HG02798 (cell line): ENCODE data around the gene IKZF3.
"Not testable (repeated sequence)": the region's sequence is repeated elsewhere in the genome, so short reads cannot be mapped to it uniquely, and the experiment has no call there.

Experiments
- ATAC-seq: cut with Tn5 transposase; IDR thresholded peaks from one replicate; pipeline ENCODE4 v1.9.1; 2021; ENCODE audit warnings: mild to moderate bottlenecking; ENCODE audit not compliant: unreplicated experiment, poor library complexity

IKZF3 gene

GRCh38 chr17:39787041-39787440 is 77.1 kb downstream of the IKZF3 start:
- ATAC-seq, result no peak

GRCh38 chr17:39782980-39783379 is 81.1 kb downstream of the IKZF3 start:
- ATAC-seq, result no peak

GRCh38 chr17:39782481-39782880 is 81.6 kb downstream of the IKZF3 start:
- no peak for ATAC-seq

GRCh38 chr17:39781861-39782213 is 82.3 kb downstream of the IKZF3 start:
- no peak for ATAC-seq

- no peak for ATAC-seq
Observed at GRCh38 chr17:39781031-39781860, 82.9 kb downstream of the IKZF3 start.

- ATAC-seq, result peak; percentile 64
Observed at GRCh38 chr17:39777534-39778365, 86.4 kb downstream of the IKZF3 start.

GRCh38 chr17:39776252-39776651 is 87.9 kb downstream of the IKZF3 start:
- ATAC-seq, result no peak

GRCh38 chr17:39775031-39775430 is 89.1 kb downstream of the IKZF3 start:
- ATAC-seq, result no peak

- no peak for ATAC-seq
Observed at GRCh38 chr17:39774047-39774446, 90.1 kb downstream of the IKZF3 start.

- no peak for ATAC-seq
Observed at GRCh38 chr17:39772987-39773934, 90.9 kb downstream of the IKZF3 start.

- ATAC-seq, result no peak
Observed at GRCh38 chr17:39772415-39772814, 91.7 kb downstream of the IKZF3 start.

GRCh38 chr17:39769974-39770587 is 94.0 kb downstream of the IKZF3 start:
- ATAC-seq, result peak; percentile 56

- peak; percentile 35 for ATAC-seq
Observed at GRCh38 chr17:39767147-39767546, 97.0 kb downstream of the IKZF3 start.

- ATAC-seq, result no peak
Observed at GRCh38 chr17:39765766-39766165, 98.3 kb downstream of the IKZF3 start.

GRCh38 chr17:39765175-39765574 is 98.9 kb downstream of the IKZF3 start:
- ATAC-seq, result no peak

GRCh38 chr17:39764171-39764570 is 99.9 kb downstream of the IKZF3 start:
- ATAC-seq, result not testable (repeated sequence)

- ATAC-seq, result no peak
Observed at GRCh38 chr17:39763051-39763820, 100.9 kb downstream of the IKZF3 start.

GRCh38 chr17:39761861-39762496 is 102.1 kb downstream of the IKZF3 start:
- ATAC-seq, result no peak

GRCh38 chr17:39759204-39759603 is 104.9 kb downstream of the IKZF3 start:
- ATAC-seq, result no peak
